Mesenchymal stem cell (in vitro differentiated cells and primary cell): ENCODE data around the gene CCER1.

Experiments
- DNase-seq: peaks from one replicate; pipeline ENCODE4 v3.0.0-alpha.2; 2013
- H2AFZ ChIP-seq: one replicate; pipeline ENCODE4 v1.6.1; 2013; ENCODE audit warnings: low read depth, mild to moderate bottlenecking, control low read depth, inconsistent platforms, low read length, moderate library complexity
- H2AK5ac ChIP-seq: 2 replicates; pipeline ENCODE4 v1.6.1; 2013; ENCODE audit warnings: low read length, moderate library complexity, mild to moderate bottlenecking, inconsistent platforms; ENCODE audit not compliant: severe bottlenecking
- H2BK120ac ChIP-seq: one replicate; pipeline ENCODE4 v1.6.1; 2013; ENCODE audit warnings: low read depth, mild to moderate bottlenecking, inconsistent platforms, low read length, moderate library complexity
- H2BK12ac ChIP-seq, 2 experiments: one replicate each; pipeline ENCODE4 v1.6.1; 2013; ENCODE audit warnings: inconsistent platforms in 2 of 2, low read length in 2 of 2, mild to moderate bottlenecking in 2 of 2, moderate library complexity in 2 of 2, control low read depth in 1 of 2
- H2BK15ac ChIP-seq: one replicate; pipeline ENCODE4 v1.6.1; 2013; ENCODE audit warnings: mild to moderate bottlenecking, low read depth, inconsistent platforms; ENCODE audit not compliant: poor library complexity, severe bottlenecking
- H2BK5ac ChIP-seq: 2 replicates; pipeline ENCODE4 v1.6.1; 2013; ENCODE audit warnings: low read depth, mild to moderate bottlenecking, low read length, control low read depth, inconsistent platforms; ENCODE audit not compliant: poor library complexity, severe bottlenecking
- H3K14ac ChIP-seq, 2 experiments: one replicate each; pipeline ENCODE4 v1.6.1; 2013; ENCODE audit warnings: inconsistent platforms in 2 of 2, low read length in 2 of 2, control low read depth in 1 of 2, mild to moderate bottlenecking in 1 of 2, moderate library complexity in 1 of 2
- H3K18ac ChIP-seq, 2 experiments: one replicate each; pipeline ENCODE4 v1.6.1; 2013; ENCODE audit warnings: inconsistent platforms in 2 of 2, low read length in 2 of 2, control low read depth in 1 of 2, low read depth in 1 of 2, mild to moderate bottlenecking in 1 of 2
- H3K23ac ChIP-seq, 2 experiments: one replicate each; pipeline ENCODE4 v1.6.1; 2013; ENCODE audit warnings: inconsistent platforms in 2 of 2, low read length in 2 of 2, mild to moderate bottlenecking in 2 of 2, moderate library complexity in 2 of 2, control low read depth in 1 of 2
- H3K27ac ChIP-seq: 2 replicates; pipeline ENCODE4 v1.5.1; 2013; ENCODE audit warnings: mild to moderate bottlenecking, moderate library complexity, low read length, control low read depth, inconsistent platforms; ENCODE audit not compliant: poor library complexity, severe bottlenecking
- H3K27me3 ChIP-seq, 2 experiments: 2 replicates each; pipeline versions ENCODE4 v1.6.1 to v1.7.0; 2013; ENCODE audit warnings: low read length in 2 of 2, mild to moderate bottlenecking in 2 of 2, moderate library complexity in 2 of 2, control low read depth in 1 of 2, inconsistent platforms in 1 of 2; ENCODE audit not compliant: control insufficient read depth in 1 of 2, insufficient read depth in 1 of 2
- H3K36me3 ChIP-seq, 2 experiments: 2 replicates each; pipeline versions ENCODE4 v1.6.1 to v1.7.0; 2013; ENCODE audit warnings: low read length in 2 of 2, control low read depth in 1 of 2, inconsistent platforms in 1 of 2, low read depth in 1 of 2, mild to moderate bottlenecking in 1 of 2; ENCODE audit not compliant: insufficient read depth in 2 of 2, control insufficient read depth in 1 of 2
- H3K4ac ChIP-seq, 2 experiments: one replicate each; pipeline ENCODE4 v1.6.1; 2013; ENCODE audit warnings: inconsistent platforms in 2 of 2, low read length in 2 of 2, mild to moderate bottlenecking in 2 of 2, moderate library complexity in 2 of 2, control low read depth in 1 of 2, low read depth in 1 of 2
- H3K4me1 ChIP-seq: 2 replicates; pipeline ENCODE4 v1.6.1; 2013; ENCODE audit warnings: low read depth, low read length, control low read depth; ENCODE audit not compliant: control insufficient read depth, insufficient read depth
- H3K4me2 ChIP-seq: 2 replicates; pipeline ENCODE4 v1.6.1; 2013; ENCODE audit warnings: low read length, mild to moderate bottlenecking, inconsistent platforms; ENCODE audit not compliant: poor library complexity, severe bottlenecking
- H3K4me3 ChIP-seq, 2 experiments: 2 replicates each; pipeline versions ENCODE4 v1.5.1 to v1.7.0; 2013; ENCODE audit warnings: low read length in 2 of 2, mild to moderate bottlenecking in 2 of 2, control low read depth in 1 of 2, low read depth in 1 of 2; ENCODE audit not compliant: insufficient read depth in 1 of 2
- H3K79me1 ChIP-seq: replicated peaks from 2 replicates; pipeline ENCODE4 v1.6.1; 2013; ENCODE audit warnings: mild to moderate bottlenecking, control low read depth, low read length, inconsistent platforms; ENCODE audit not compliant: poor library complexity, severe bottlenecking
- H3K9ac ChIP-seq: 2 replicates; pipeline ENCODE4 v1.7.0; 2013; ENCODE audit warnings: mild to moderate bottlenecking, low read length, moderate library complexity
- H3K9me3 ChIP-seq: 2 replicates; pipeline ENCODE4 v1.7.0; 2013; ENCODE audit warnings: mild to moderate bottlenecking, low read length; ENCODE audit not compliant: control insufficient read depth
- H4K8ac ChIP-seq: one replicate; pipeline ENCODE4 v1.6.1; 2013; ENCODE audit warnings: inconsistent platforms, mild to moderate bottlenecking, low read length, moderate library complexity
- H4K91ac ChIP-seq: one replicate; pipeline ENCODE4 v1.6.1; 2013; ENCODE audit warnings: mild to moderate bottlenecking, low read length, inconsistent platforms
- WGBS: methylation state at CpG from one replicate; pipeline ENCODE4 v1.1.7; 2013; ENCODE audit warnings: mixed read lengths; 5-methylcytosine and 5-hydroxymethylcytosine counted together

CCER1 gene

DNA sequence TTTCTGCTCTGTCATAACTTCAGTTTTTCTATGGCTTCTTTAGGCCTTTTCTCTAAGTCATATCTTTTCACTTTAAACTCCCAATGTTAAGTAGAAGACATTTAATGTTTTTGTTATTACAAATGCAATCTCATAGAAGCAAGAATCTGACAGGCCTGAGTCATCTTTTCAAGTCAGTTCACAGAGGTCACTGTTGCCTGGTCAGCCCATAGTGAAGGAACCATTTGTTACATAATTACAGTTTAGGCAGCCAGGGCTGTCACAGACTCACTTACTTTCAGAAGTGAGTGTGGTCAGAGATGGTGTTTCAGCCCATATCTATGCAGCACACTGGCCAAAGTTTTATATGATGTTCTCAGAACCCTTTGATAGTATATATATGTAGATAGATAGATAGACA, 46.5 kb downstream of the CCER1 start:
- Histone ChIP-seq H2BK12ac (no peak overlapping the region), H3K9ac (peak overlapping the region; percentile 23), H3K27ac (no peak overlapping the region), H4K91ac (no peak overlapping the region), H3K4me2 (no peak overlapping the region), H3K18ac (no peak overlapping the region), H3K9me3 (no peaks in the 10 kb centered on the region), H2BK5ac (no peak overlapping the region), H3K4me3 (no peak overlapping the region), H2AFZ (no peak overlapping the region), H3K4ac (no peak overlapping the region), H3K79me1 (no peaks in the 10 kb centered on the region), H3K36me3 (no peaks in the 10 kb centered on the region), H3K27me3 (no peaks in the 10 kb centered on the region), H3K23ac (no peak overlapping the region), H4K8ac (no peak overlapping the region), H2BK15ac (no peak overlapping the region), H3K4me1 (no peaks in the 10 kb centered on the region), H2AK5ac (no peak overlapping the region), H3K14ac (no peak overlapping the region), H2BK120ac (no peak overlapping the region)
- DNase-seq = peak; percentile 65

DNA sequence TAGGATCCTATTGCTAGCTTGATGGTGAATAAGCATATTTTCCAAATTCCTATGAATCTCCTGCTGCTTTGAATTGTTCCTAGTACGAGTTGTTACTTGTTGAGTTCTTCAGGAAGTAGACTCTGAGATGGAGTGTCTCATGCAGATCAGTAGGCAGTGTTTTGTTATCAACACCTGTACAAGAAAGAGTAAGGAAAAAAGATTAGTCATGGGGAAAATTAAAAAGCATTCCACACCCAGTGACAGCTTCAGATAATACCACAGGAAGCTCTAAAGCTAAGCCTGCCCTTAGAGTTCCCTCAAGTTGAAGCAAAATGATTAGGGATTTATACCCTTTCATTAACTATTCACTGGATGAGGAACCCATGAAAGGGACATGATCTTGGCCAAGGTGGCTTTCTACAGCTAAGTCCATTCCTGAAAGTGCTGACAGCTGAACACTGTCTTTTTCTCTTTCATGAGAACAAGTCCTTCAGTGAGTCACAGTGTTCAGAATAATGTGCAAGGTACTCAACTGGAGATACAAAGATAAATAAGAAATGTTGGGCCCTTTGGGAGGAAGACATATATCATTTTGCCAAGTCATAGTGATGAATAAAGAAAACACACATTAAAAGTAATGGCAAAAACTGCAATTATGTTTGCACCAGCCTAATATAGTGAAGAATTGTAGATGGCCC, 49.1 kb downstream of the CCER1 start:
- no peak overlapping the region for H2BK5ac ChIP-seq
- no peaks in the 10 kb centered on the region for H3K79me1 ChIP-seq
- no peaks in the 10 kb centered on the region for H3K4me1 ChIP-seq
- no peak overlapping the region for H3K23ac ChIP-seq
- H3K27ac ChIP-seq = no peak overlapping the region
- WGBS = 33% methylated on average over 1 of the region's 1 CpG
- no peak overlapping the region for H2AFZ ChIP-seq
- no peak overlapping the region for H3K4me2 ChIP-seq
- no peak overlapping the region for H2BK15ac ChIP-seq
- H3K14ac ChIP-seq = no peak overlapping the region
- no peak overlapping the region for H3K4me3 ChIP-seq
- no peaks in the 10 kb centered on the region for H3K9me3 ChIP-seq
- H3K36me3 ChIP-seq = no peaks in the 10 kb centered on the region
- H2BK120ac ChIP-seq = no peak overlapping the region
- DNase-seq = peak; percentile 18
- no peak overlapping the region for H4K91ac ChIP-seq
- H3K4ac ChIP-seq = no peak overlapping the region
- H3K27me3 ChIP-seq = no peaks in the 10 kb centered on the region
- H2AK5ac ChIP-seq = no peak overlapping the region
- H3K18ac ChIP-seq = peak overlapping the region in 1 of 2 experiments; percentile 30
- no peak overlapping the region for H3K9ac ChIP-seq
- no peak overlapping the region for H2BK12ac ChIP-seq
- no peak overlapping the region for H4K8ac ChIP-seq

DNA sequence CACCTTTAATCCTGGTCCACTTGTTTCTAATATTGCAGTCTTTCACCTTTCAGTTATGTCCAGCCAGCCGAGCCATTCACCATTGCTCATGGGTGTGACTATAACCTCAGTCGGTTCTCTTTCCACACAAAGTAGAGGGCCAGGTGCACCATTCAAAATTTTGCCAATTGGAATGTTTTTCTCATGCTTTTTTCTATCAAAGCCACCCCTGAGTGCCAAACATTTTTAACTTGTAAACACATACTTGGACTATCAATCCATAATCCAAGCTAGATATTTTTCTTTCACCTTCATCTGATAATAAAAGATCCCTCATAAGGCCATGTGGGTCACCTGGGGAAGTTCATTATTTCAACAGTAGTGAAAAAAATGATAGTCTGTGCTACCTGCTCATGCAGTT, 52.4 kb downstream of the CCER1 start:
- no peak overlapping the region for H2BK15ac ChIP-seq
- no peaks in the 10 kb centered on the region for H3K9me3 ChIP-seq
- no peak for DNase-seq
- no peak overlapping the region for H3K18ac ChIP-seq
- no peak overlapping the region for H3K27ac ChIP-seq
- no peak overlapping the region for H3K4me3 ChIP-seq
- no peak overlapping the region for H4K8ac ChIP-seq
- H2AK5ac ChIP-seq = no peak overlapping the region
- H3K4ac ChIP-seq = no peak overlapping the region
- H2BK12ac ChIP-seq = no peak overlapping the region
- no peak overlapping the region for H4K91ac ChIP-seq
- H3K36me3 ChIP-seq = no peaks in the 10 kb centered on the region
- no peak overlapping the region for H3K4me2 ChIP-seq
- H3K27me3 ChIP-seq = no peaks in the 10 kb centered on the region
- no peak overlapping the region for H2AFZ ChIP-seq
- H3K9ac ChIP-seq = no peak overlapping the region
- no peak overlapping the region for H3K23ac ChIP-seq
- H3K14ac ChIP-seq = no peak overlapping the region
- H3K4me1 ChIP-seq = no peaks in the 10 kb centered on the region
- no peaks in the 10 kb centered on the region for H3K79me1 ChIP-seq
- H2BK120ac ChIP-seq = no peak overlapping the region
- WGBS = 95% methylated on average over 2 of the region's 2 CpGs
- no peak overlapping the region for H2BK5ac ChIP-seq
